Raji (cell line): ENCODE results near the gene RNF223.

Experiments
- POLR2A ChIP-seq: IDR thresholded peaks from 2 replicates; pipeline ENCODE4 v1.6.1; 2011; ENCODE audit warnings: low read depth, low read length, control low read depth; ENCODE audit not compliant: insufficient read depth

The RNF223 gene

GRCh38 chr1:1051127-1051810 lies 22.8 kb downstream of the RNF223 start:
- TF ChIP-seq POLR2A = no peak

GRCh38 chr1:1050577-1051052 lies 23.5 kb downstream of the RNF223 start:
- TF ChIP-seq POLR2A = no peak

- TF ChIP-seq POLR2A = no peak
These were observed 24.6 kb downstream of the RNF223 start for GRCh38 chr1:1049318-1050165.

DNA sequence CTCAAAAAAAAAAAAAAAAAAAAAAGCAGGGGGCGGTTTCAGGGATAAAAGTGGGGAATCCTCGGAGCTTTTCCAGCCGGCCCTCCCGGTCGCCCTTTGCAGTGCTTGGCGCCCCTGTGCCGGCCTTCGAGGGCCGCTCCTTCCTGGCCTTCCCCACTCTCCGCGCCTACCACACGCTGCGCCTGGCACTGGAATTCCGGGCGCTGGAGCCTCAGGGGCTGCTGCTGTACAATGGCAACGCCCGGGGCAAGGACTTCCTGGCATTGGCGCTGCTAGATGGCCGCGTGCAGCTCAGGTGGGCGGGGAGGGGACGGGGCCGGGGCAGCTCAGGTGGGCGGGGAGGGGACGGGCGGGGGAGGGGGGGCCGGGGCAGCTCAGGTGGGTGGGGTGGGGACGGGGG lies 25.3 kb downstream of the RNF223 start:
- TF ChIP-seq POLR2A = no peak

- no peak for TF ChIP-seq POLR2A
These were observed 26.1 kb downstream of the RNF223 start for GRCh38 chr1:1047963-1048362.

GRCh38 chr1:1047407-1047806 lies 26.7 kb downstream of the RNF223 start:
- TF ChIP-seq POLR2A = no peak

- no peak for TF ChIP-seq POLR2A
These were observed 27.3 kb downstream of the RNF223 start for GRCh38 chr1:1046767-1047166.

- TF ChIP-seq POLR2A = no peak
These were observed 27.9 kb downstream of the RNF223 start for GRCh38 chr1:1046243-1046642.

GRCh38 chr1:1045129-1045528 lies 29.0 kb downstream of the RNF223 start:
- no peak for TF ChIP-seq POLR2A

GRCh38 chr1:1044455-1045078 lies 29.5 kb downstream of the RNF223 start:
- TF ChIP-seq POLR2A = no peak

DNA sequence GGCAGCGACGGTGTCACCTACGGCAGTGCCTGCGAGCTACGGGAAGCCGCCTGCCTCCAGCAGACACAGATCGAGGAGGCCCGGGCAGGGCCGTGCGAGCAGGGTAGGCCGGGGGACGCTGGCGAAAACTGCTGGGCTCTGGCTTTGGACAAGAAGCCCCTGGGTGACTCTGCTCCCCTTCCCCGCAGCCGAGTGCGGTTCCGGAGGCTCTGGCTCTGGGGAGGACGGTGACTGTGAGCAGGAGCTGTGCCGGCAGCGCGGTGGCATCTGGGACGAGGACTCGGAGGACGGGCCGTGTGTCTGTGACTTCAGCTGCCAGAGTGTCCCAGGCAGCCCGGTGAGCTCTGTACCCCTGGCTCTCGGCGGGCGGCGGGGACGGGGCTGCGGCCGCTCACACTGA lies 30.2 kb downstream of the RNF223 start:
- no peak for TF ChIP-seq POLR2A

GRCh38 chr1:1043411-1043810 lies 30.7 kb downstream of the RNF223 start:
- TF ChIP-seq POLR2A = no peak

GRCh38 chr1:1042835-1043234 lies 31.3 kb downstream of the RNF223 start:
- no peak for TF ChIP-seq POLR2A

- TF ChIP-seq POLR2A = no peak
These were observed 32.2 kb downstream of the RNF223 start for GRCh38 chr1:1041873-1042272.

DNA sequence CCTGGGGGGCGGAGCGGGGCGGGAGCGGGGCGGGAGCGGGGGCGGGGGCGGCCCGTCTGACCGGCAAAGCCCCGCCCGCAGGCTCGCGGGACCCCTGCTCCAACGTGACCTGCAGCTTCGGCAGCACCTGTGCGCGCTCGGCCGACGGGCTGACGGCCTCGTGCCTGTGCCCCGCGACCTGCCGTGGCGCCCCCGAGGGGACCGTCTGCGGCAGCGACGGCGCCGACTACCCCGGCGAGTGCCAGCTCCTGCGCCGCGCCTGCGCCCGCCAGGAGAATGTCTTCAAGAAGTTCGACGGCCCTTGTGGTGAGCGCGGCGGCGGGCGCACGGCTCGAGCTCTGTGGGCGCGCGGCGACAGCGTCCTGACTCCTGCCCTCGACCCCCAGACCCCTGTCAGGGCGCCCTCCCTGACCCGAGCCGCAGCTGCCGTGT lies 33.0 kb downstream of the RNF223 start:
- TF ChIP-seq POLR2A = no peak
